Cardiac muscle cell (in vitro differentiated cells and primary cell): ENCODE results near the gene LCN9. TPM values are rescaled to one million over a fixed set of nuclear protein-coding genes. Genes with fewer than 3 reads are reported as not detected.

Source experiments
- DNase-seq, 2 donors: peaks; one replicate each; pipeline versions ENCODE4 v3.0.0 to v3.0.0-alpha.2; 2010 to 2017; ENCODE audit warnings: low read depth in 1 of 2, low spot score in 1 of 2
- H3K27ac ChIP-seq: fragments of 200-600 bp; sonication (generic); 2 replicates; pipeline ENCODE4 v1.5.1; 2016
- H3K27me3 ChIP-seq: fragments of 200-600 bp; sonication (generic); 2 replicates; pipeline ENCODE4 v1.6.0; 2016; ENCODE audit warnings: control low read depth
- H3K36me3 ChIP-seq: fragments of 200-600 bp; sonication (generic); 2 replicates; pipeline ENCODE4 v1.5.1; 2016; ENCODE audit warnings: control low read depth
- H3K4me1 ChIP-seq: fragments of 200-600 bp; sonication (generic); 2 replicates; pipeline ENCODE4 v1.8.1; 2017; ENCODE audit warnings: low read depth, mild to moderate bottlenecking, mixed run types
- H3K4me3 ChIP-seq: fragments of 200-600 bp; sonication (generic); 2 replicates; pipeline ENCODE4 v1.5.1; 2016; ENCODE audit warnings: mild to moderate bottlenecking
- H3K9me3 ChIP-seq: fragments of 200-600 bp; sonication (generic); 2 replicates; pipeline ENCODE4 v1.5.1; 2017; ENCODE audit warnings: low read depth, mild to moderate bottlenecking, control low read depth
- polyA plus RNA-seq: library from polyadenylated mRNA; unstranded; fragments of >200 nt; fragmentation: Nextera tagmentation; extraction: Ambion mirVana; gene quantifications from 2 replicates; pipeline ENCODE4 v1.2.1, GENCODE V29; 2016
- total RNA-seq: library from RNA; depleted of rRNA; stranded (reverse); fragments of >200 nt; gene quantifications from 2 replicates; pipeline ENCODE4 v1.2.3, GENCODE V29; 2016
- TF ChIP-seq, protein P1 (sequence below): IDR thresholded peaks from 2 replicates; pipeline ENCODE4 v1.5.1; 2012; ENCODE audit warnings: low read depth, mild to moderate bottlenecking, low read length

The LCN9 gene
- total and polyA plus RNA-seq, 2 experiments from 2014 or later, result 0.17 TPM; not detected in 1

DNA sequence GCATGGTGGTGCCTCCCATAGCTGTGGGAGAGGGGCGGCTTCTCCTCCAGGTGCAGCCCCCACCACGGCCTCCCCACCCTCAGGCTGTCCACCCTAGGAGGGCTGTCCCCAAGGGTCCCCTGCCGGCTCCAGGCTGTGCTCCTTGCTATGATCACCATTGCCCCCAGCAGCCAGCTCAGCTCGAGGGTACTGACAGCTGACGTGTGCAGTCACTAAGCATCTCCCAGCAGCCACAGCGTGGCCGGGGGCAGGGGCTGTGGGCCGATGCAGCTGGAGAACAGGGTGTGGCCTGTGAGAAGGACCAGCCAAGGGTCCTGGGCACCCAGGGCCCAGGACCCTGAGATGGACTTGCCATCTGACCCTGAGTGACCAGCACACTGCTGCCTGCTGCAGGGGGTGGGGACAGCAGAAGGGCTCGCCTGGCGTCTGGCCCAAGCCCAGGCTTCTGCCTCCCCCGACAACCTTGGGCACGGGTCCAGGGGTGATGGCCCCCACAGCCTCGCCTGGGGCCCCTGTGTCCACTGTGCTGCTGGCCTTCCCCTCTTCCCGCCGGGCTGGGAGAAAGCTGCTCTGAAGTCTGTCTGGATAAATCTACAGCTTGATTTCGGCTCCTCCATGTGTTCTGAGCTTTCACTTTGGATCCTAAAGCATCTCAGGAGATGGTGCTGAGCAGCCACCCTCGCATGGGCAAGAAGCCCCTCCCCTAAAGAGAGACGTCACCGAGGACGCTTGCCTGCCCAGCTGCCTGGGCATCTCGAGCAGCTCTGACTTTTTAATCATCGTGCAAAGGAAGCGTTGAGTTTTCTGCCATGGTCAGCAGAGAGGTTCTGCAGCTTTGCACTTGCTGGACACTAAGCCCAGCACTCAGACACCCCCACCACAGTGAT, 44.4 kb downstream of the LCN9 start:
- DNase-seq, result no peak
- Histone ChIP-seq H3K4me1 (peaks cover 3% of the 10 kb centered on the region), H3K9me3 (no peaks in the 10 kb centered on the region), H3K27me3 (peaks cover 66% of the 10 kb centered on the region), H3K36me3 (no peaks in the 10 kb centered on the region), H3K4me3 (no peak overlapping the region), H3K27ac (no peak overlapping the region)
- TF ChIP-seq, protein P1, sequence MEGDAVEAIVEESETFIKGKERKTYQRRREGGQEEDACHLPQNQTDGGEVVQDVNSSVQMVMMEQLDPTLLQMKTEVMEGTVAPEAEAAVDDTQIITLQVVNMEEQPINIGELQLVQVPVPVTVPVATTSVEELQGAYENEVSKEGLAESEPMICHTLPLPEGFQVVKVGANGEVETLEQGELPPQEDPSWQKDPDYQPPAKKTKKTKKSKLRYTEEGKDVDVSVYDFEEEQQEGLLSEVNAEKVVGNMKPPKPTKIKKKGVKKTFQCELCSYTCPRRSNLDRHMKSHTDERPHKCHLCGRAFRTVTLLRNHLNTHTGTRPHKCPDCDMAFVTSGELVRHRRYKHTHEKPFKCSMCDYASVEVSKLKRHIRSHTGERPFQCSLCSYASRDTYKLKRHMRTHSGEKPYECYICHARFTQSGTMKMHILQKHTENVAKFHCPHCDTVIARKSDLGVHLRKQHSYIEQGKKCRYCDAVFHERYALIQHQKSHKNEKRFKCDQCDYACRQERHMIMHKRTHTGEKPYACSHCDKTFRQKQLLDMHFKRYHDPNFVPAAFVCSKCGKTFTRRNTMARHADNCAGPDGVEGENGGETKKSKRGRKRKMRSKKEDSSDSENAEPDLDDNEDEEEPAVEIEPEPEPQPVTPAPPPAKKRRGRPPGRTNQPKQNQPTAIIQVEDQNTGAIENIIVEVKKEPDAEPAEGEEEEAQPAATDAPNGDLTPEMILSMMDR, result no peak

GRCh38 chr9:135708164-135708563, 45.1 kb downstream of the LCN9 start:
- Histone ChIP-seq H3K36me3 (no peaks in the 10 kb centered on the region), H3K27me3 (peaks cover 66% of the 10 kb centered on the region), H3K4me3 (no peak overlapping the region), H3K9me3 (no peaks in the 10 kb centered on the region), H3K27ac (no peak overlapping the region), H3K4me1 (peaks cover 3% of the 10 kb centered on the region)
- no peak for DNase-seq
- TF ChIP-seq, protein P1, result no peak

DNA sequence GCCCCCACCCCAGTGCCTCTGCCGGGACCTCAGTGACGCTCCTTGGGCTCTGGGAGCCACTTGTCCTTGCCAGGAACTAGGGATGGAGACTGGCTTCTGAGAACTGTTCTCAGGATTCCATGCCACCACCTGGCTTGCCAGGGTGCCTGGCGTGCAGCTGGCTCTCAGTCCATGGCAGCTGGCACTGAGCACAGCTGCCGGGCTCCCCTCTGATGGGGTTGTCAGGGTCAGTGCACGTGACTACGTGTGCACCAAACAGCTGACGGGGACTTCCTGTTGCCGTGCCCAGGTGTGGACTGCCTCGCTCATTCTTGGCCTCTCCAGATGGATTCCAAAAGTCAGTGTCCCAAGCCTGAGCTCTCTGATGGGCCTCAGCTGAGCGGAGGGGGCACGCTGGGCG, 48.3 kb downstream of the LCN9 start:
- H3K9me3 ChIP-seq, result no peaks in the 10 kb centered on the region
- no peak overlapping the region for H3K4me3 ChIP-seq
- DNase-seq, result no peak
- no peaks in the 10 kb centered on the region for H3K36me3 ChIP-seq
- TF ChIP-seq, protein P1, result no peak
- peaks cover 86% of the 10 kb centered on the region for H3K27me3 ChIP-seq
- H3K27ac ChIP-seq, result no peak overlapping the region
- H3K4me1 ChIP-seq, result no peaks in the 10 kb centered on the region

- no peaks in the 10 kb centered on the region for H3K4me1 ChIP-seq
- H3K27ac ChIP-seq, result no peak overlapping the region
- TF ChIP-seq, protein P1, result no peak
- no peaks in the 10 kb centered on the region for H3K9me3 ChIP-seq
- H3K36me3 ChIP-seq, result no peaks in the 10 kb centered on the region
- H3K4me3 ChIP-seq, result no peak overlapping the region
- H3K27me3 ChIP-seq, result peaks cover 91% of the 10 kb centered on the region
- no peak for DNase-seq
Measured at GRCh38 chr9:135711881-135712280, 48.8 kb downstream of the LCN9 start.

- no peak for DNase-seq
- Histone ChIP-seq H3K27me3 (peaks cover 97% of the 10 kb centered on the region), H3K36me3 (no peaks in the 10 kb centered on the region)
Measured at GRCh38 chr9:135712613-135713295, 49.6 kb downstream of the LCN9 start.

More at GRCh38 chr9:135712613-135713295, 49.6 kb downstream of the LCN9 start:
- Histone ChIP-seq H3K27ac (no peak overlapping the region), H3K9me3 (no peaks in the 10 kb centered on the region), H3K4me3 (no peak overlapping the region), H3K4me1 (no peaks in the 10 kb centered on the region)
- TF ChIP-seq, protein P1, result no peak
